GM12865 (cell line): ENCODE results near the gene RICTOR.

Experiments used
- DNase-seq: peaks from one replicate; pipeline ENCODE4 v3.0.0; 2010; ENCODE audit warnings: low read depth
- H3K4me3 ChIP-seq: 2 replicates; pipeline ENCODE4 v1.5.1; 2011; ENCODE audit warnings: mild to moderate bottlenecking, low read depth, low read length, control low read depth
- CTCF ChIP-seq: IDR thresholded peaks from 2 replicates; pipeline ENCODE4 v1.5.1; 2011; ENCODE audit warnings: low read length, control low read depth, low read depth, inconsistent platforms; ENCODE audit not compliant: insufficient read depth; ENCODE audit errors: missing control alignments

The RICTOR gene

GRCh38 chr5:38906503-38906902, 167.7 kb downstream of the RICTOR start:
- TF ChIP-seq CTCF: no peak
- H3K4me3 ChIP-seq: no peak overlapping the region
- DNase-seq: no peak

GRCh38 chr5:38905516-38905915, 168.7 kb downstream of the RICTOR start:
- no peak overlapping the region for H3K4me3 ChIP-seq
- DNase-seq: no peak
- no peak for TF ChIP-seq CTCF

- no peak for TF ChIP-seq CTCF
- no peak overlapping the region for H3K4me3 ChIP-seq
- DNase-seq: no peak
Observed at GRCh38 chr5:38899936-38900335, 174.3 kb downstream of the RICTOR start.

GRCh38 chr5:38896760-38897159, 177.4 kb downstream of the RICTOR start:
- no peak for TF ChIP-seq CTCF
- no peak overlapping the region for H3K4me3 ChIP-seq
- DNase-seq: no peak

- no peak for TF ChIP-seq CTCF
- peak; percentile 4 for DNase-seq
Observed at GRCh38 chr5:38892363-38892762, 181.8 kb downstream of the RICTOR start.

GRCh38 chr5:38891563-38891962, 182.6 kb downstream of the RICTOR start:
- DNase-seq: no peak
- TF ChIP-seq CTCF: no peak
- H3K4me3 ChIP-seq: no peak overlapping the region

More at GRCh38 chr5:38892363-38892762, 181.8 kb downstream of the RICTOR start:
- no peak overlapping the region for H3K4me3 ChIP-seq

- no peak for TF ChIP-seq CTCF
- DNase-seq: no peak
- no peak overlapping the region for H3K4me3 ChIP-seq
Observed at GRCh38 chr5:38889424-38889823, 184.8 kb downstream of the RICTOR start.
